ENCODE measurements around the gene AIG1. TPM values are rescaled to one million over a fixed set of nuclear protein-coding genes. Genes with fewer than 3 reads are reported as not detected.

Gene AIG1
- total and polyA plus RNA-seq, 4 donors, result 19.9 to 31.7 (median 27.3) TPM

GRCh38 chr6:143331362-143331761 is 270.7 kb downstream of the AIG1 start:
- H3K27me3 ChIP-seq (ENCODE audit: control insufficient read depth in 3 of 3, insufficient read depth in 3 of 3, low read length in 2 of 3), result no peaks in the 10 kb centered on the region
- 99 to 100% methylated on average over 2 of the region's 2 CpGs for WGBS, 2 donors
- H3K4me1 ChIP-seq (ENCODE audit: control insufficient read depth in 5 of 5, insufficient read depth in 5 of 5, low read length in 5 of 5), result peaks cover 0 to 4% (median 0%) of the 10 kb centered on the region in 5 donors
- ATAC-seq (ENCODE audit: insufficient read depth, low FRiP score), result no peak
- H3K4me3 ChIP-seq, result no peak overlapping the region
- no peaks in the 10 kb centered on the region for H3K9me3 ChIP-seq (ENCODE audit: control insufficient read depth in 4 of 4, insufficient read depth in 3 of 4, low read length in 3 of 4)
- peaks cover 0 to 4% (median 2%) of the 10 kb centered on the region in 4 donors for H3K36me3 ChIP-seq (ENCODE audit: control insufficient read depth in 4 of 4, insufficient read depth in 4 of 4, low read length in 4 of 4)
- DNase-seq, result no peak
- H3K27ac ChIP-seq (ENCODE audit: low read depth in 1 of 2, low read length in 1 of 2), result no peak overlapping the region
- no peak overlapping the region for H3K9ac ChIP-seq (ENCODE audit: insufficient read depth in 1 of 2, low read length in 2 of 2)
- TF ChIP-seq CTCF (IDR thresholded peaks at IDR 0.05; ENCODE audit: control extremely low read depth, extremely low read depth), result no peak

GRCh38 chr6:143332153-143332845 is 271.6 kb downstream of the AIG1 start:
- Histone ChIP-seq H3K4me3 (no peak overlapping the region), H3K9me3 (ENCODE audit: control insufficient read depth in 4 of 4, insufficient read depth in 3 of 4, low read length in 3 of 4) (no peaks in the 10 kb centered on the region), H3K9ac (ENCODE audit: insufficient read depth in 1 of 2, low read length in 2 of 2) (no peak overlapping the region), H3K27me3 (ENCODE audit: control insufficient read depth in 3 of 3, insufficient read depth in 3 of 3, low read length in 2 of 3) (no peaks in the 10 kb centered on the region), H3K4me1 (ENCODE audit: control insufficient read depth in 5 of 5, insufficient read depth in 5 of 5, low read length in 5 of 5) (peaks cover 0 to 4% (median 0%) of the 10 kb centered on the region in 5 donors), H3K27ac (ENCODE audit: low read depth in 1 of 2, low read length in 1 of 2) (no peak overlapping the region), H3K36me3 (ENCODE audit: control insufficient read depth in 4 of 4, insufficient read depth in 4 of 4, low read length in 4 of 4) (peaks cover 0 to 4% (median 2%) of the 10 kb centered on the region in 4 donors)
- 66 to 89% methylated on average over 1 of the region's 1 CpG for WGBS, 2 donors
- ATAC-seq (ENCODE audit: insufficient read depth, low FRiP score), result no peak
- no peak for TF ChIP-seq CTCF (IDR thresholded peaks at IDR 0.05; ENCODE audit: control extremely low read depth, extremely low read depth)
- DNase-seq, result peak in 2 of 3 donors; percentile 46 to 54

GRCh38 chr6:143333081-143333480 is 272.4 kb downstream of the AIG1 start:
- Histone ChIP-seq H3K27me3 (ENCODE audit: control insufficient read depth in 3 of 3, insufficient read depth in 3 of 3, low read length in 2 of 3) (no peaks in the 10 kb centered on the region), H3K36me3 (ENCODE audit: control insufficient read depth in 4 of 4, insufficient read depth in 4 of 4, low read length in 4 of 4) (peaks cover 0 to 4% (median 2%) of the 10 kb centered on the region in 4 donors), H3K4me1 (ENCODE audit: control insufficient read depth in 5 of 5, insufficient read depth in 5 of 5, low read length in 5 of 5) (peaks cover 0 to 4% (median 0%) of the 10 kb centered on the region in 5 donors), H3K9ac (ENCODE audit: insufficient read depth in 1 of 2, low read length in 2 of 2) (no peak overlapping the region), H3K27ac (ENCODE audit: low read depth in 1 of 2, low read length in 1 of 2) (no peak overlapping the region), H3K9me3 (ENCODE audit: control insufficient read depth in 4 of 4, insufficient read depth in 3 of 4, low read length in 3 of 4) (no peaks in the 10 kb centered on the region), H3K4me3 (no peak overlapping the region)
- ATAC-seq (ENCODE audit: insufficient read depth, low FRiP score) (no peak), DNase-seq (no peak)
- WGBS, 2 donors, result 93 to 96% methylated on average over 2 of the region's 2 CpGs
- TF ChIP-seq CTCF (IDR thresholded peaks at IDR 0.05; ENCODE audit: control extremely low read depth, extremely low read depth), result no peak
